ENCODE data around the gene OIT3. TPM values are rescaled to one million over a fixed set of nuclear protein-coding genes. Genes with fewer than 3 reads are reported as not detected.

OIT3 gene
- total RNA-seq, 2 experiments from 2014 or later: not detected

GRCh38 chr10:72953687-72954086, 60.1 kb downstream of the OIT3 start:
- no peaks in the 10 kb centered on the region for H4K20me1 ChIP-seq (ENCODE audit: insufficient read depth, low read length)
- no peak overlapping the region for H3K27ac ChIP-seq (ENCODE audit: low read depth, low read length, poor library complexity, severe bottlenecking)
- POLR2A ChIA-PET: no interaction called here

GRCh38 chr10:72954230-72954595, 60.7 kb downstream of the OIT3 start:
- CTCF ChIA-PET (ENCODE audit: unreplicated experiment): no interaction called here
- POLR2A ChIA-PET: interaction anchor here (0.6 kb wide), 1 partner anchor 47 kb away, joined by 5 read pairs; no protein-coding TSS in a partner anchor

More at GRCh38 chr10:72953687-72954086, 60.1 kb downstream of the OIT3 start:
- no peaks in the 10 kb centered on the region for H3K79me2 ChIP-seq (ENCODE audit: insufficient read depth, low read depth, low read length)
- no TSS peak for BruUV-seq (replicated peaks)
- no peak overlapping the region for H2AFZ ChIP-seq (ENCODE audit: low read length)
- H3K36me3 ChIP-seq (ENCODE audit: insufficient read depth, low read length): no peaks in the 10 kb centered on the region
- no peak overlapping the region for H3K4me3 ChIP-seq (ENCODE audit: low read depth, low read length, poor library complexity, severe bottlenecking)
- H3K9me3 ChIP-seq (ENCODE audit: low read length): no peaks in the 10 kb centered on the region
- H3K4me1 ChIP-seq (ENCODE audit: insufficient read depth, low read length, poor library complexity, severe bottlenecking): no peaks in the 10 kb centered on the region
- TF ChIP-seq CTCF (conservative IDR thresholded peaks at IDR 0.05; ENCODE audit: low read length) (no peak), EZH2phosphoT487 (IDR thresholded peaks at IDR 0.05; ENCODE audit: borderline replicate concordance, low read depth, low read length) (no peak)
- CTCF ChIA-PET (ENCODE audit: unreplicated experiment): no interaction called here
- intact Hi-C loops (cut with micrococcal nuclease; ENCODE audit: unreplicated experiment): no loop called here
- H3K9me2 ChIP-seq (ENCODE audit: insufficient read depth, low read length): no peaks in the 10 kb centered on the region
- H3K4me2 ChIP-seq (ENCODE audit: low read length): no peak overlapping the region
- DNase-seq (ENCODE audit: low spot score): no peak

More at GRCh38 chr10:72954230-72954595, 60.7 kb downstream of the OIT3 start:
- BruUV-seq (replicated peaks): no TSS peak
- Histone ChIP-seq H3K9me3 (ENCODE audit: low read length) (no peaks in the 10 kb centered on the region), H3K79me2 (ENCODE audit: insufficient read depth, low read depth, low read length) (no peaks in the 10 kb centered on the region), H3K4me1 (ENCODE audit: insufficient read depth, low read length, poor library complexity, severe bottlenecking) (no peaks in the 10 kb centered on the region), H3K36me3 (ENCODE audit: insufficient read depth, low read length) (no peaks in the 10 kb centered on the region), H3K27ac (ENCODE audit: low read depth, low read length, poor library complexity, severe bottlenecking) (no peak overlapping the region), H4K20me1 (ENCODE audit: insufficient read depth, low read length) (no peaks in the 10 kb centered on the region), H3K4me2 (ENCODE audit: low read length) (no peak overlapping the region), H3K4me3 (ENCODE audit: low read depth, low read length, poor library complexity, severe bottlenecking) (no peak overlapping the region), H2AFZ (ENCODE audit: low read length) (no peak overlapping the region), H3K9me2 (ENCODE audit: insufficient read depth, low read length) (no peaks in the 10 kb centered on the region)
- intact Hi-C loops (cut with micrococcal nuclease; ENCODE audit: unreplicated experiment): no loop called here
- no peak for DNase-seq (ENCODE audit: low spot score)
- TF ChIP-seq EZH2phosphoT487 (IDR thresholded peaks at IDR 0.05; ENCODE audit: borderline replicate concordance, low read depth, low read length) (no peak), CTCF (conservative IDR thresholded peaks at IDR 0.05; ENCODE audit: low read length) (no peak)
